Epithelial cell of proximal tubule (primary cell): ENCODE measurements around the gene CHD6. TPM values are rescaled to one million over a fixed set of nuclear protein-coding genes. Genes with fewer than 3 reads are reported as not detected.

ENCODE experiments used
- DNase-seq: peaks from one replicate; pipeline ENCODE4 v3.0.0-alpha.2; 2011; ENCODE audit warnings: low read depth
- H3K4me3 ChIP-seq: 2 replicates; pipeline ENCODE4 v1.5.1; 2011; ENCODE audit warnings: low read depth, mild to moderate bottlenecking, low read length
- CTCF ChIP-seq: conservative IDR thresholded peaks from 2 replicates; pipeline ENCODE4 v1.5.1; 2012; ENCODE audit warnings: low read depth, mild to moderate bottlenecking, low read length
- total RNA-seq: library from RNA; depleted of rRNA; stranded (reverse); fragments of >200 nt; gene quantifications from 2 replicates; pipeline ENCODE4 v1.2.3, GENCODE V29; 2015

CHD6 gene
- total RNA-seq, 1 donor from 2014 or later: 22.3 TPM

GRCh38 chr20:41594514-41595322 is 23.5 kb downstream of the CHD6 start:
- H3K4me3 ChIP-seq: no peak overlapping the region
- DNase-seq: no peak
- TF ChIP-seq CTCF: no peak

DNA sequence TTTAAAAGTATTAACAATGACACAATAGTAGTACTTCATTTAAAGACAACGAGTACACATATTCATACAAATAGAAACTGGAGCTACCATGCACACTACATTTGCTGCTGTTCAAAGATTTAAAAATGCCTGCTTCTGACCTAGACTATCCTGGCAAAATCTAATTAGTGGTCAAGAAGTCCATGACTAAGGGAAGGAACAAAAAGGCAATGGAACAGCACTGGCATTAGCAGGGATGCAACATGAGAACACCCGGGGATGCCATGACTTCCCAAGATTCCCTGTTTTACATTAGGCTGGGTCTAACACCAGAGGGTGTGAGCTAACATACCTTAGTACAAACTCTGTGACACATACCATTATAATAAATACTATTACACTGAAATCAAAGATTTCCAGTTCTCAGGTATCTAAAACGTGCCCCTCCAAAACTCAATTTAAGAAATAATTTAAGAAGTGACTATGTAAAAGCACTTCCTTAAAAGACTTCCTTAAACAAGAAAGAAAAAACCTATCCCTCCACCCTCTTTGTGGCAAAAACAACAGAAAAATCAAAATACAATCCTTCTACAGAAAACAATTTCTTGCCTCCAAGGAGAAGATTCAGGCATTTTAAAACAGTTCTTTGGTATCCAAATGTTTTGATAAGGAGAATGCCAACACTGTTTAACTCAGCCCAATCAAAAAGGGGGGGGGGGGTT is 25.5 kb downstream of the CHD6 start:
- DNase-seq: no peak
- TF ChIP-seq CTCF: no peak
- H3K4me3 ChIP-seq: no peak overlapping the region

DNA sequence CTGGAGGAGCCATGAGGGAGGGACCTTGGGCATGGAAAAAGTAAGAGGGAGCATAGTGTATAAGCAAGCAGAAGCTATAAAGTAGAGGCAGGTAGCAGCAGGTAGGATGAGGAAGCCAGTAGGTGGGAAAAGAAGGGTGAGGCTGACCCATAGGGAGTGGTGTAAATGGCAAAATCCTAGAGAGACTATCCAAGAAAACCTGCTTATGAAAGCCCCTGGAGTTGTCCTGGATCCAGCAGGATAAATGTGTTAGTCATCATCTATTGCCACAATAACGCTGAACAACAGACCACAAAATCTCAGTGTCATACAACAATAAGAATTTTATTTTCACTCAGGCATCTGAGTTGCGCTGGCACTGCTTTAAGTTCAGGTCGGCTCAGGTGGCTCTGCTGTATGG is 30.2 kb downstream of the CHD6 start:
- DNase-seq: no peak

GRCh38 chr20:41587523-41587922 is 30.7 kb downstream of the CHD6 start:
- no peak for TF ChIP-seq CTCF
- no peak for DNase-seq

More for the DNA sequence above, 30.2 kb downstream of the CHD6 start:
- H3K4me3 ChIP-seq: no peak overlapping the region
- TF ChIP-seq CTCF: no peak

GRCh38 chr20:41586772-41587171 is 31.4 kb downstream of the CHD6 start:
- no peak overlapping the region for H3K4me3 ChIP-seq
- DNase-seq: no peak
- no peak for TF ChIP-seq CTCF

More at GRCh38 chr20:41587523-41587922, 30.7 kb downstream of the CHD6 start:
- H3K4me3 ChIP-seq: no peak overlapping the region

- no peak for DNase-seq
- TF ChIP-seq CTCF: no peak
- no peak overlapping the region for H3K4me3 ChIP-seq
Measured at GRCh38 chr20:41580350-41580749, 37.8 kb downstream of the CHD6 start.
